NCI-H2081 (cell line): ENCODE data around the gene ARID3B.
"Not testable (repeated sequence)": the region's sequence is repeated elsewhere in the genome, so short reads cannot be mapped to it uniquely, and the experiment has no call there.

Experiments
- DNase-seq, 2 experiments: peaks; one replicate each; lab custom pipeline; 2025; lab: John Stamatoyannopoulos, UW

Gene ARID3B

DNA sequence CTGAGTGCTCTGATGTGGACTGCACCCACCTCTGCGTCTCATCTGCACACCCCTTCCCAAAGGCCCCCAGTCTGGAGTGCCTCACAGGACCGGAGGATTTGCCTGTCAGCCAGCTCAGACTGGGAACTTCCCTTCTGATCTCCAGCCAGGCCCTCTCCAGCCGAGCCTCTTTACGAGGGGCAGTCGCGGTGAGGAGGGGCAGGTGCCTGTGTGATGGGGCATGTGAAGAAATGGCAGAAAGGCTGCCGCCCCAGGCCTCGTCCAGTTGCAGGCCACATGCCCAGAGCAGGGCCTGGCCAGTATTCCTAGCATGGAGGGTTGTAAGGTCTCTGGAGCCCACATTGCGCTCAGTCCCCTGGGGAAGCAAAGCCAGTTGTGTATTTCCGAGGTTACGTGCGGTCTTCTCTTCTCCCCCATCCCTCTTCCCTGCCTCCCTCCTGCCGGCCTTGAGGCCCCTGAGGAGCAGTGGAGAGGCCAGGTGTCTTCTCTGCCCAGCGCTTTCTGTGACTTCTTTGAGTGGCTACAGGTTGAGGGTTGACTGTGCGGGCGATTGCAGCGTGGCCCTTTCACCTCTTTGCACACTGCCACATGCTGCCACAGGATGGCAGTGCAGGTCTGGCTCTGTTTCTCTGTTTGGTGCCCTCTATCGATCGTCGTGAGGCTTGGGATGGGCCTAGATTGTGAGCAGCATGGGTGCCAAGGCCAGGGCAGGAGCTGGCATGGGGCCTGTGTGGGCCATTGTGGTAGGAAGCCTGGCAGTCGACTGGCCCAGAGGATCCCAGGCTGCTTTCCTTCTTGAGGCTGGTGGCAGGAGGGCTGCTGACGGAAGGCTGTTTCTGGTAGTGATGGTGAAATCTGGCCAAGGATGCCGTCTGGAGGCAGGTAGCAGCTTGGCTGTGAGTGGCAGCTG, 79.9 kb downstream of the ARID3B start:
- DNase-seq: peak; percentile 58 to 75

DNA sequence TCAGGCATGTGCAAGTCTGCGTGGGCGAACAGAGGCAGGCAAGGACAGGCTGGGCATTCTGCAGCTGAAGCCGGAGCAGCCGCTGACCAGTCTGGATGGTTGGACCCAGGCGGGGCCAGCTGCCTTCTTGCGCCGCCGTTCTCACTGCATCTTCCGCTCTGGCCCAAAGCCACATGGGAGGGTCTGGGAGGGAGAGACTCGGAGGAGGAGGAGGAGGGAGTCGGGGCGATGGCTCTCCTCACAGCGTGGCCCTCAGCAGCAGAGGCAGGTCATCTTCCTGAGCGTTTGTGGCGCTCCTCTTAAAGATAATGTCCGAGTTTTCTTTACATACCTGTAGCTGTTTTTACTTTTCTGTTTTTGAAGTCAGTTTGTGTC, 80.5 kb downstream of the ARID3B start:
- DNase-seq: no peak

GRCh38 chr15:74621936-74622335, 80.9 kb downstream of the ARID3B start:
- no peak for DNase-seq

DNA sequence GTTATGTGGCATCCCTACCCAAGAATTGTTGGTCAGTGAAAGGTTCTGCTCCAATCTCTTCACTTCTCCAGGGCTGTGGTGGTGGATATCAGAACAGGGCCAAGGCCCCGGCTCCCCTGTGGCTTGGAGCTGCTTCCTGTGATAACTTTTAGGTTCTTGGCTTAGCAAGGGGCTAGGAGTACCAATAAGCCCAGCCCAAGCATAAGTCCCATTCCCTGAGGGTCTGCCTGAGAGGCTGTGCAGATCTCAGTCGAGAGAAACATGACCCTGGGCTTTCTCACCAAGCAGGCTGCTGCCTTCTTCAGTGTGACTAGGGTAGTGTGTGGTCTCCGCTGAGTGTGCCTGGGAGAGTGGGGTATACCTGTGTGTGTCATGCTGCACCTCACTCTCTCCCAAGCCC, 81.7 kb downstream of the ARID3B start:
- no peak for DNase-seq

- DNase-seq: no peak
Observed at GRCh38 chr15:74624020-74624602, 83.1 kb downstream of the ARID3B start.

DNA sequence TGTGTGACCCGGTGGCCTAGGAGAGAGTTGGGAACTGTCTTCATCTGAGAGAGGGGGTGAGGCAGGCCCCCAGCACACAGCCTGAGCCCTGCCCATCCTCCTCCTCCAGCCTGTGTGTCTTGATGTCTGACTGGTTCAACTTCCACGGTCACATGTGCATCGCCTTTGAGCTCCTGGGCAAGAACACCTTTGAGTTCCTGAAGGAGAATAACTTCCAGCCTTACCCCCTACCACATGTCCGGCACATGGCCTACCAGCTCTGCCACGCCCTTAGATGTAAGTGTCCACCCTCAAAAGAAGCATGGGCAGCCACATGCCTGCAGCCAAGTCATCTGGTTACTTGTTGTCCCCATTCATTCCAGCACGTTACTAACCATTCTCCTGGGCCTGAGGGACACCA, 84.7 kb downstream of the ARID3B start:
- no peak for DNase-seq

- DNase-seq: no peak
Observed at GRCh38 chr15:74626336-74626735, 85.3 kb downstream of the ARID3B start.

DNA sequence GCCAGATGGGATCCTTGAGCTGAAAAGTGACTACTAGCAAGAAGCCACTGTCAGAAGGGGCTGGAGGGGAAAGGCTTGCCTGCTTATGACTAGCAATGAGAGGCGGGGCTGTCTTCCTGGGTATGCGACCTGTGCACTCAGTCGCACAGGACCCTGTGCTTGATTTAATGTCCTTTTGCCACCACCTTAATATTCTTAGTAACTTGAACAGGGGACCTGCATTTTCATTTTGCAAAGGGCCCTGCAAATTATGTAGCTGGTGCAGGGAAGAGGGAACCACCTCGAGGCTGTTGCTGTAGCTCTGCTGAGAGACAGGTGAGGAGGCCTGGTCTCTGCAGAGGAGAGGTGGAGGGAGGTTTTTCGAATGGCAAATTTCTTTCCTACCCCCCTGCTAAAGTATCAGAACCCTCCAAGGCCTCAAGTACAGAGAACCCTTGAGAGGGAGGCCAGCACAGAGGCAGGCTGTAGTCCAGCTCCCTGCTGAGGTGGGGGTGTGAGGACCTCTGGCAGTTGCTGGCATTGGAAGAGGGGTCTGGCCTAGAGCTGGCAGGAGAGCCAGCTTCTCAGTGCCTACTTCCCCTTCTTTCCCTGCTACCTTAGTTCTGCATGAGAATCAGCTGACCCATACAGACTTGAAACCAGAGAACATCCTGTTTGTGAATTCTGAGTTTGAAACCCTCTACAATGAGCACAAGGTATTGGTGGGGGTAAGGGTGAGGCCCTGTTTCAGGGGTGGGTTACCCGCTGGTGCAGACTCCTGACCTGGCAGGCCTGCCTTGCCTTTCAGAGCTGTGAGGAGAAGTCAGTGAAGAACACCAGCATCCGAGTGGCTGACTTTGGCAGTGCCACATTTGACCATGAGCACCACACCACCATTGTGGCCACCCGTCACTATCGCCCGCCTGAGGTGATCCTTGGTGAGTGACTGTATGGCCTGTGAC, 86.0 kb downstream of the ARID3B start:
- DNase-seq: no peak

DNA sequence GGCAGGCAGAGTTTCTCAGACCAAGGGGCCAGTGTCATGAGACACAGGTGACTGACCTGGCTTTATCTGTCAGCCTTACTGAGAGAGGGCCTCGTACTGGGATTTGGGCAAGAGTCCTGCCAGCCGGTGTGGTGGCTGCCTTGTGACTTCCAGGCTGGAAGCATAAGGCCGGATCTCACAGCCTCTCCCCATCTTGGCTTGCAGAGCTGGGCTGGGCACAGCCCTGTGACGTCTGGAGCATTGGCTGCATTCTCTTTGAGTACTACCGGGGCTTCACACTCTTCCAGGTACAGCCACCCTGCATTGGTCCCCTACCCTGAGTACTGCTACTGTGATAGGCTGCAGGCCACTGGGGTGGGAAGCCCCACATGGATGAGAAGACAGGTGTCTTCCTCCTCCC, 86.7 kb downstream of the ARID3B start:
- no peak for DNase-seq

GRCh38 chr15:74628199-74628598, 87.2 kb downstream of the ARID3B start:
- DNase-seq: no peak

GRCh38 chr15:74628949-74629348, 87.9 kb downstream of the ARID3B start:
- DNase-seq: no peak

GRCh38 chr15:74629696-74630095, 88.7 kb downstream of the ARID3B start:
- not testable (repeated sequence) for DNase-seq

- DNase-seq: no peak
Observed at GRCh38 chr15:74630284-74631086, 89.5 kb downstream of the ARID3B start.

DNA sequence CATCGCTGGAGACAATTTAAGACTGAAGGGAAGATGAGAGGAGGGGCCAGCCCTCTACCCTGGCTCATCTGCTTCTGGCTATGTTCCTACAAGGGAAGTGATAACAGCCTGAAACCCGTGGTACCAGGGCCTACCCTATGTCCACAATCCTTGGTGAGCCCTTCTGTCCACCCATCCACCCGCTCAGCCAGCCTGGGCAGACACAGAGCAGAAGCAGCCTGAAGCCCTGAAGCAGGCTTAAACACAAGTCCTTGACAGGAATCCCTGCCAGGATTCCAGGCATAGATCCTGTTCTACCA, 90.0 kb downstream of the ARID3B start:
- DNase-seq: no peak

- DNase-seq: no peak
Observed at GRCh38 chr15:74631408-74631807, 90.4 kb downstream of the ARID3B start.

GRCh38 chr15:74631935-74632560, 91.0 kb downstream of the ARID3B start:
- DNase-seq: peak; percentile 44 to 48

DNA sequence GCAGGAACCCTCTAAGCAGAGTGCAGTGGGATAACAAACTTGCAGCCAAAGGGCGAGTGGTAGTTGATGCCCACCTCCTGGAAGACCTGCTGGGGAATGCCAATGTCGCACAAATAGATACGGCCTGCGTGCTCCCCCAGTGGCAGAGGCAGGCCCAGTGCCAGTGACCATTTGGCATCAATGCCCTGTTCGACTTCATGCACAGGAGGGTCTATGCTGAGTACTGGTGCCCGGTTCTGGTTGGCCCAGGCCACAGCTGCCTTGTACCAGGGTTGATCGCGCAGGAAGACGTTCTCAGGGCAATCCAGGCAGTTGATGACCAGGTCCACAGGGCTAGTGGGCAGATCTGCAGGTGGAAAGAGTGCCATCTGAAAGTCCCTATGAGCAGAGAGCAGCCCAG, 91.6 kb downstream of the ARID3B start:
- no peak for DNase-seq

DNA sequence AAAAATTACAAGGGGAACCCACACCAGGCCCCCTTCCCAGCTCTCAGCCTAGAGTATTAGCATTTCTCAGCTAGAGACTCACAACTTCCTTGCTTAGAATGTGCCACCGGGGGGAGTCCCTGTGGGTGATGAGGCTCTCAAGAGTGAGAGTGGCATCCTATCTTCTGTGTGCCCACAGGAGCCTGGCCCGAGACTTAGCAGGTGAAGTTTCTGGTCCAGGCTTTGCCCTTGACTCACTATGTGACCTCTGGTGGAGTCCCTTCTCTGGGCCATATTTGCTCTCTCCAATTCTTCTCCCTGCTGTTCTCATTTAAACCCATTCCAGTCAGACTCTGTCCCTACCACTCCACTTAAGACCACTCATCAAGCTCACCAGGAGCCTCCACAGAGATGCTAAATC, 92.8 kb downstream of the ARID3B start:
- DNase-seq: no peak

GRCh38 chr15:74635228-74635627, 94.2 kb downstream of the ARID3B start:
- DNase-seq: peak; percentile 68 to 71

- no peak for DNase-seq
Observed at GRCh38 chr15:74636984-74637383, 96.0 kb downstream of the ARID3B start.

DNA sequence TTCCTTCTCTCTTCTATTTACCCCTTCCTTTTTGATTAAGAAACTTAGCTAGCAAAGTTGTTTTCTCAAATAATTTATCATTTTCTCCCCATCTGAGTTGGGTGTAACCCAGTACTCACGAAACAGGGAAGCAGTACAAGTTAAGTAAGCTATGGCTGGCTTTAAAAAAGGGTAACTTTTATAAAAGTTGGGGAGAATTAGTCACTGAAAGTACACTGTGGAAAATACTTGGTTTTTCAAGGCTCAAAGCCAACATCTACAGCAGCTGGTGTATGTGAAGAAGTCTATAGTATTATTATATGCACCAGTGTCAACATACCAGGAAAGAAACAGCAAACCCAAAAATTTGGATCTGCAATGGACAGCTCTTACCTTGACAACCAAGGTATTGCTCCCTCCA, 100.1 kb downstream of the ARID3B start:
- no peak for DNase-seq
